OCI-LY7 (cell line): ENCODE results near the gene CFAP92. TPM values are rescaled to one million over a fixed set of nuclear protein-coding genes. Genes with fewer than 3 reads are reported as not detected.

Experiments
- BruUV-seq: library from RNA; stranded (reverse); fragments of 400-500 nt; replicated peaks from 2 replicates; lab custom pipeline; 2021; lab: Mats Ljungman, UMichigan
- CTCF ChIA-PET: fragments of 300-600 bp; sonication (Branson Sonifier 250); formaldehyde crosslinking; loops from one replicate; lab custom pipeline; 2022; ENCODE audit warnings: antibody characterized with exemption; ENCODE audit not compliant: unreplicated experiment; lab: Charles Lee
- POLR2A ChIA-PET: fragments of 300-600 bp; sonication (Branson Sonifier 250); formaldehyde crosslinking; loops from one replicate; lab custom pipeline; 2022; ENCODE audit warnings: antibody characterized with exemption; lab: Charles Lee
- DNase-seq: peaks from one replicate; pipeline ENCODE4 v3.0.0-alpha.2; 2015; ENCODE audit warnings: low spot score
- H2AFZ ChIP-seq: fragments of 200-600 bp; sonication (generic), shearing (Covaris generic); 2 replicates; pipeline ENCODE4 v1.6.1; 2014; ENCODE audit warnings: mild to moderate bottlenecking, antibody characterized with exemption, low read length, moderate library complexity
- H3K27ac ChIP-seq: fragments of 200-600 bp; sonication (generic); 2 replicates; pipeline ENCODE4 v1.5.1; 2014; ENCODE audit warnings: mixed run types, low read depth, mild to moderate bottlenecking, moderate library complexity, low read length, inconsistent platforms; ENCODE audit not compliant: poor library complexity, severe bottlenecking
- H3K36me3 ChIP-seq: fragments of 200-600 bp; sonication (generic); 2 replicates; pipeline ENCODE4 v1.6.1; 2014; ENCODE audit warnings: mild to moderate bottlenecking, antibody characterized with exemption, low read length, moderate library complexity, mixed read lengths; ENCODE audit not compliant: insufficient read depth
- H3K4me1 ChIP-seq: fragments of 200-600 bp; sonication (generic); 2 replicates; pipeline ENCODE4 v1.5.1; 2014; ENCODE audit warnings: mild to moderate bottlenecking, low read length; ENCODE audit not compliant: insufficient read depth, poor library complexity, severe bottlenecking
- H3K4me2 ChIP-seq: fragments of 200-600 bp; sonication (generic); 2 replicates; pipeline ENCODE4 v1.6.1; 2014; ENCODE audit warnings: mild to moderate bottlenecking, low read length
- H3K4me3 ChIP-seq: fragments of 200-600 bp; sonication (generic); 2 replicates; pipeline ENCODE4 v1.5.1; 2014; ENCODE audit warnings: mild to moderate bottlenecking, low read depth, low read length; ENCODE audit not compliant: poor library complexity, severe bottlenecking
- H3K79me2 ChIP-seq: fragments of 200-600 bp; sonication (generic); 2 replicates; pipeline ENCODE4 v1.6.1; 2016; ENCODE audit warnings: low read depth, mild to moderate bottlenecking, low read length, moderate library complexity, mixed read lengths; ENCODE audit not compliant: insufficient read depth
- H3K9me2 ChIP-seq: fragments of 200-600 bp; sonication (generic); 2 replicates; pipeline ENCODE4 v1.6.1; 2016; ENCODE audit warnings: mild to moderate bottlenecking, low read length, mixed read lengths; ENCODE audit not compliant: insufficient read depth
- H3K9me3 ChIP-seq: fragments of 200-600 bp; sonication (generic); 2 replicates; pipeline ENCODE4 v1.6.1; 2014; ENCODE audit warnings: mild to moderate bottlenecking, mixed run types, low read length, mixed read lengths
- H4K20me1 ChIP-seq: fragments of 200-600 bp; sonication (generic); 2 replicates; pipeline ENCODE4 v1.6.1; 2014; ENCODE audit warnings: mild to moderate bottlenecking, antibody characterized with exemption, low read length, moderate library complexity, mixed read lengths; ENCODE audit not compliant: insufficient read depth
- EZH2phosphoT487 ChIP-seq: fragments of 200-600 bp; sonication (generic); IDR thresholded peaks from 2 replicates; pipeline ENCODE4 v1.6.1; 2018; ENCODE audit warnings: low read depth, borderline replicate concordance, mild to moderate bottlenecking, mixed run types, antibody characterized with exemption, low read length, moderate library complexity, mixed read lengths
- intact Hi-C: fragments of 100-400 bp; cut with micrococcal nuclease; formaldehyde crosslinking; loops from one replicate; pipeline ENCODE4 v1.10.0; 2022; ENCODE audit not compliant: unreplicated experiment
- total RNA-seq, 2 experiments: library from RNA; depleted of rRNA in 1 of 2; stranded (reverse); fragments of >200 nt in 1 of 2; shearing (Covaris generic) in 1 of 2; gene quantifications; 2 replicates each; pipeline ENCODE4 v1.2.3, GENCODE V29; 2014 to 2022
- TF ChIP-seq, protein P1 (sequence below): fragments of 200-600 bp; sonication (generic); conservative IDR thresholded peaks from 2 replicates; pipeline ENCODE4 v1.5.1; 2014; ENCODE audit warnings: mild to moderate bottlenecking, antibody characterized with exemption, low read length, moderate library complexity, mixed read lengths

Gene CFAP92
- total RNA-seq, 2 experiments from 2014 or later, result 0.08 to 0.66 TPM

DNA sequence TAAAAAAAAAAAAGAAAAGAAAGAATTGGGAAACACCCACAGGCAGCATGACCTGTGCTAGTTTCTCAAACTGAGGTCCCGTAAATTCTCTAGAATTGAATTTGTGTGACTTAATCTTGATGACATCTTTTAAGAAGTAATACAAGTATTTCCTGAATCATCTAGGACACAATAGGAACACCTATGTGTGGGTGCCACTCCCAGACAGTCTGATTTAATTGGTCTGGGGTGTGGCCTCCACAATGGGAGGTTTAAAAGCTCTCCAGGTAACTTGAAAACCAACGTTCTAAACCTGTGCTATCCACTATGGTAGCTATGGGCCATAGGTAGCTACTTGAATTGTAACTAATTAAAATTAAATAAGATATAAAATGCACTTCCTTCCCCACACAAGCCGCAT lies 28.1 kb downstream of the CFAP92 start:
- no TSS peak for BruUV-seq
- Histone ChIP-seq H4K20me1 (no peaks in the 10 kb centered on the region), H3K4me1 (no peaks in the 10 kb centered on the region), H3K9me3 (no peaks in the 10 kb centered on the region), H3K4me3 (no peak overlapping the region), H3K4me2 (no peak overlapping the region), H3K27ac (no peak overlapping the region), H3K36me3 (no peaks in the 10 kb centered on the region), H3K79me2 (no peaks in the 10 kb centered on the region), H2AFZ (no peak overlapping the region), H3K9me2 (no peaks in the 10 kb centered on the region)
- ChIA-PET CTCF (no interaction called here), POLR2A (interaction anchor here (0.5 kb wide), 1 partner anchor 98 kb away, joined by 4 read pairs; no protein-coding TSS in a partner anchor)
- intact Hi-C loops, result no loop called here
- TF ChIP-seq, protein P1, sequence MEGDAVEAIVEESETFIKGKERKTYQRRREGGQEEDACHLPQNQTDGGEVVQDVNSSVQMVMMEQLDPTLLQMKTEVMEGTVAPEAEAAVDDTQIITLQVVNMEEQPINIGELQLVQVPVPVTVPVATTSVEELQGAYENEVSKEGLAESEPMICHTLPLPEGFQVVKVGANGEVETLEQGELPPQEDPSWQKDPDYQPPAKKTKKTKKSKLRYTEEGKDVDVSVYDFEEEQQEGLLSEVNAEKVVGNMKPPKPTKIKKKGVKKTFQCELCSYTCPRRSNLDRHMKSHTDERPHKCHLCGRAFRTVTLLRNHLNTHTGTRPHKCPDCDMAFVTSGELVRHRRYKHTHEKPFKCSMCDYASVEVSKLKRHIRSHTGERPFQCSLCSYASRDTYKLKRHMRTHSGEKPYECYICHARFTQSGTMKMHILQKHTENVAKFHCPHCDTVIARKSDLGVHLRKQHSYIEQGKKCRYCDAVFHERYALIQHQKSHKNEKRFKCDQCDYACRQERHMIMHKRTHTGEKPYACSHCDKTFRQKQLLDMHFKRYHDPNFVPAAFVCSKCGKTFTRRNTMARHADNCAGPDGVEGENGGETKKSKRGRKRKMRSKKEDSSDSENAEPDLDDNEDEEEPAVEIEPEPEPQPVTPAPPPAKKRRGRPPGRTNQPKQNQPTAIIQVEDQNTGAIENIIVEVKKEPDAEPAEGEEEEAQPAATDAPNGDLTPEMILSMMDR, result no peak
- TF ChIP-seq EZH2phosphoT487, result no peak
- no peak for DNase-seq

DNA sequence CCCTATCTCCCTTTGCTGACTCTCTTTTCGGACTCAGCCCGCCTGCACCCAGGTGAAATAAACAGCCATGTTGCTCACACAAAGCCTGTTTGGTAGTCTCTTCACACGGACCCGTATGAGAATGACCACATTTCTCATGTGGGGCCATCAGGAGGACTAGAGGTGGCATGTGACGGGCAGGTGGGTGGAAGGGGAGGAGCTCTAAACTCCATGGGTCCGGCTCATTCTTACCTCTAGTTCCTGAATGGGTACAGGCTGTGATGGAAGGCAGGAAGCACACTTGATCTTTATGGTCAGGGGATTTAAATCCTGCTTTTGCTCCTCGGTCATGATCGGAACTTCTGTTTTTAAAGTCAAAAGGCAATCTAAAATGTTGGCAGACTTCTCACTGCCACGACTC lies 28.6 kb downstream of the CFAP92 start:
- Histone ChIP-seq H3K4me1 (no peaks in the 10 kb centered on the region), H3K27ac (no peak overlapping the region), H3K36me3 (no peaks in the 10 kb centered on the region), H2AFZ (no peak overlapping the region), H3K79me2 (no peaks in the 10 kb centered on the region), H3K9me2 (no peaks in the 10 kb centered on the region), H3K4me2 (no peak overlapping the region), H3K9me3 (no peaks in the 10 kb centered on the region), H4K20me1 (no peaks in the 10 kb centered on the region), H3K4me3 (no peak overlapping the region)
- intact Hi-C loops, result no loop called here
- POLR2A ChIA-PET, result no interaction called here
- no peak for TF ChIP-seq EZH2phosphoT487
- TF ChIP-seq, protein P1, result no peak
- DNase-seq, result no peak
- BruUV-seq, result no TSS peak
- CTCF ChIA-PET, result no interaction called here

DNA sequence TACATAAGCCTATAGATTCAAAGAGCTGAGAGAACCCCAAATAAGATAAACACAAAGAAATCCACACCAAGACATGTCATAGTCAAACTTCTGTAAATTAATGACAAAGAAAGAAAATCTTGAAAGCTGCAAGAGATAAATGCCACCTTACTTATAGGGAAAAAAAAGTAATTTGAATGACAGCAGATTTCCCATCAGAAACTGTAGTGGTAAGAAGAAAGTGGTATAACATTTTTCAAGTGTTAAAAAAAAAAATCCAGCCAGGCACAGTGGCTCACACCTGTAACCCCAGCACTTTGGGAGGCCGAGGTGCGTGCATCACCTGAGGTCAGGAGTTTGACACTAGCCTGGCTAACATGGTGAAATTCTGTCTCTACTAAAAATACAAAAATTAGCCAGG lies 37.4 kb downstream of the CFAP92 start:
- TF ChIP-seq, protein P1, result no peak
- TF ChIP-seq EZH2phosphoT487, result no peak
- no peaks in the 10 kb centered on the region for H3K4me1 ChIP-seq
- H3K9me2 ChIP-seq, result no peaks in the 10 kb centered on the region
- H2AFZ ChIP-seq, result no peak overlapping the region
- ChIA-PET POLR2A (no interaction called here), CTCF (no interaction called here)
- no peaks in the 10 kb centered on the region for H3K9me3 ChIP-seq
- H3K27ac ChIP-seq, result no peak overlapping the region
- H3K36me3 ChIP-seq, result no peaks in the 10 kb centered on the region
- BruUV-seq, result no TSS peak
- H3K79me2 ChIP-seq, result no peaks in the 10 kb centered on the region
- intact Hi-C loops, result no loop called here
- no peak overlapping the region for H3K4me3 ChIP-seq
- H3K4me2 ChIP-seq, result no peak overlapping the region
- H4K20me1 ChIP-seq, result no peaks in the 10 kb centered on the region
- no peak for DNase-seq
